PFSK-1 (cell line): ENCODE data around the gene SLITRK5.

Source experiments
- FOXP2 ChIP-seq: optimal IDR thresholded peaks from 2 replicates; pipeline ENCODE3; 2011; ENCODE audit warnings: borderline replicate concordance, control low read depth, inconsistent platforms; ENCODE audit not compliant: insufficient read depth; ENCODE audit errors: extremely low read length, extremely low read depth
- POLR2AphosphoS5 ChIP-seq: IDR thresholded peaks from 2 replicates; pipeline ENCODE4 v1.6.1; 2012; ENCODE audit warnings: low read depth, mild to moderate bottlenecking, control low read depth, low read length, moderate library complexity
- SIN3A ChIP-seq: IDR thresholded peaks from 2 replicates; pipeline ENCODE4 v1.6.1; 2012; ENCODE audit warnings: mild to moderate bottlenecking, low read length, moderate library complexity, borderline replicate concordance; ENCODE audit not compliant: insufficient read depth
- TAF1 ChIP-seq: IDR thresholded peaks from 2 replicates; pipeline ENCODE4 v1.6.1; 2012; ENCODE audit warnings: low read length, control low read depth, borderline replicate concordance; ENCODE audit not compliant: insufficient read depth
- TF ChIP-seq, protein P1 (sequence below), 2 experiments: IDR thresholded peaks; 2 replicates each; pipeline versions ENCODE4 v1.6.1 to v1.8.0; 2011 to 2012; ENCODE audit warnings: low read depth in 2 of 2, low read length in 2 of 2, control low read depth in 1 of 2, inconsistent platforms in 1 of 2, mild to moderate bottlenecking in 1 of 2, moderate library complexity in 1 of 2; ENCODE audit not compliant: insufficient read depth in 1 of 2

Gene SLITRK5

DNA sequence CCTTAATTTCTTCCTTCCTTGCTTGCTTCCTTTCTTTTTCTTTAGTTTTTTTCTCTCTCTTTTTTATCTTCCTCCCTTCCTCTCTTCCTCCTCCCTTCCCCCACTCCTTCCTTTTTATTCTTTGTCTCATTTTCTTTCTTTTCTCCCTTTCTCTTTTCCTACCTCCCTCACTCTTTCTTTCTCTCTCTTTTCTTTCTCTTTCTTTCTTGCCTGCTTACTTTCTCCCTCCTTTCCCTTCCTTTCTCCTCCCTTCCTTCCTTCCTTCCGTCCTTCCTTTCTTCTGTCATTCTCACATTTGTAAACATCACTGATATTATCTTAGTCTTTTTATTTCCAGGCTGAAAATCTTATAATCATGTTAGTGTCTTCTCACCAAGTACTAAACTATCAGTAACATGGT is 38.8 kb downstream of the SLITRK5 start:
- no peak for TF ChIP-seq POLR2AphosphoS5
- no peak for TF ChIP-seq FOXP2
- TF ChIP-seq TAF1: no peak
- no peak for TF ChIP-seq SIN3A
- TF ChIP-seq, protein P1, sequence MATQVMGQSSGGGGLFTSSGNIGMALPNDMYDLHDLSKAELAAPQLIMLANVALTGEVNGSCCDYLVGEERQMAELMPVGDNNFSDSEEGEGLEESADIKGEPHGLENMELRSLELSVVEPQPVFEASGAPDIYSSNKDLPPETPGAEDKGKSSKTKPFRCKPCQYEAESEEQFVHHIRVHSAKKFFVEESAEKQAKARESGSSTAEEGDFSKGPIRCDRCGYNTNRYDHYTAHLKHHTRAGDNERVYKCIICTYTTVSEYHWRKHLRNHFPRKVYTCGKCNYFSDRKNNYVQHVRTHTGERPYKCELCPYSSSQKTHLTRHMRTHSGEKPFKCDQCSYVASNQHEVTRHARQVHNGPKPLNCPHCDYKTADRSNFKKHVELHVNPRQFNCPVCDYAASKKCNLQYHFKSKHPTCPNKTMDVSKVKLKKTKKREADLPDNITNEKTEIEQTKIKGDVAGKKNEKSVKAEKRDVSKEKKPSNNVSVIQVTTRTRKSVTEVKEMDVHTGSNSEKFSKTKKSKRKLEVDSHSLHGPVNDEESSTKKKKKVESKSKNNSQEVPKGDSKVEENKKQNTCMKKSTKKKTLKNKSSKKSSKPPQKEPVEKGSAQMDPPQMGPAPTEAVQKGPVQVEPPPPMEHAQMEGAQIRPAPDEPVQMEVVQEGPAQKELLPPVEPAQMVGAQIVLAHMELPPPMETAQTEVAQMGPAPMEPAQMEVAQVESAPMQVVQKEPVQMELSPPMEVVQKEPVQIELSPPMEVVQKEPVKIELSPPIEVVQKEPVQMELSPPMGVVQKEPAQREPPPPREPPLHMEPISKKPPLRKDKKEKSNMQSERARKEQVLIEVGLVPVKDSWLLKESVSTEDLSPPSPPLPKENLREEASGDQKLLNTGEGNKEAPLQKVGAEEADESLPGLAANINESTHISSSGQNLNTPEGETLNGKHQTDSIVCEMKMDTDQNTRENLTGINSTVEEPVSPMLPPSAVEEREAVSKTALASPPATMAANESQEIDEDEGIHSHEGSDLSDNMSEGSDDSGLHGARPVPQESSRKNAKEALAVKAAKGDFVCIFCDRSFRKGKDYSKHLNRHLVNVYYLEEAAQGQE (IDR thresholded peaks at IDR 0.05; ENCODE audit: insufficient read depth in 1 of 2, low read depth in 2 of 2, low read length in 2 of 2): no peak

DNA sequence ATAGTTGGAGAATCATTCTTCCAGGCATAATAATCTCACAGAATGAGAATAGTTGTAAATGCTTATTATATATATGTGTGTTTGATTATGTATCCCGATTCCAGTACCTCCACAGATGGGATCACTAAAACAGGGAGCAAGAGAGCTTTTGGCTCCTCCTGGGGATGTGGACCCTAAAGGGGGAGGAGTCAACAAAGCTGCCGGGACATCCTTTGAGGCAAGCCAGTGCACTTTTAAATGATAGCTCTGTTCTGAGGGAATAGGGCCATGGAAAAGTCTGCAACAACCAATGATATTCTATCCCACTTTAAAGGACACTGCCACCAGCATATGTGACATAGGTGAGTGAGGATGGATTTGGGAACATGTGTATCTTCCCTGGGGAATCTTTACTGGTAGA is 40.8 kb downstream of the SLITRK5 start:
- TF ChIP-seq TAF1 (no peak), SIN3A (no peak), FOXP2 (no peak), POLR2AphosphoS5 (no peak)
- TF ChIP-seq, protein P1 (IDR thresholded peaks at IDR 0.05; ENCODE audit: insufficient read depth in 1 of 2, low read depth in 2 of 2, low read length in 2 of 2): no peak
